NCI-H510A (cell line): Measurements from ENCODE around the gene SPEG.

Experiments
- DNase-seq: peaks from one replicate; lab custom pipeline; 2025; lab: John Stamatoyannopoulos, UW

SPEG gene

GRCh38 chr2:219514196-219514761 is 79.6 kb downstream of the SPEG start, which contains the start of gene ASIC4:
ASIC4 (plus strand) TSS chr2:219514482; CDS start chr2:219514725, 243 bp downstream.
- DNase-seq = no peak

GRCh38 chr2:219514836-219515235 is 80.2 kb downstream of the SPEG start:
- no peak for DNase-seq

DNA sequence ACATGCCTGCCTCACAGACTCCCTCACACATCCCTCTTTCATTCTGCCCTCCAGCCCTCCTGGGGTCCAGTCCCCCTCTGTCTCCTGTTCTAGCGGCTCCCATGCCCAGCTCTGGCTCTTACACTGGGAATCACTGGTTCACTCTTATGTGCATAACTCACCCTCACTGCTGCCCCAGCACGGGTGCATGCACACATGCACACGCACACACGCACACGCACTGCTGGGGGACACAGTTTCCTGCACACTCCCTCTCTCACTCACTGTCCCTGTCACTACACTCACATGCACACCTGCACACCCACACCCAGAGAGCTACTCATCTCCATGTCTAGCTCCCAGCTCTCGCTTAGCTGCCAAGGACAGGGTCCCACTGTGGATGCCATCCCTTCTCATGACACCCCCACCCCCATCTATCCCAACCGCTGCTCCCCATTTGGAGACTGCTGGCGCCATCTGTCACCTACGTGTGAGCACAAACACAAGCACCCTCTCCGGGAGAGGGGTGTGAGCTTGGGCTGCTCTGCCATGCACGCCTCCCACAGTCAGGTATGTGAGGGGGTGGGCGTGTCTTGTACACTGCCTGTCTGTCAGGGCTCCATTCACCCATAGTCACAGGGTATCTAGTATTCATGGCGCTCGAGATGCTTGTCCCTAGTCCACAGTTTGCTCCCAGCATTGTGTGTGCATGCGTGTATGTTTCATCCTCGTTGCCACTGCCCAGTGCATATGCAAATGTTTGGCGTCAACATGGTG is 81.4 kb downstream of the SPEG start:
- no peak for DNase-seq

DNA sequence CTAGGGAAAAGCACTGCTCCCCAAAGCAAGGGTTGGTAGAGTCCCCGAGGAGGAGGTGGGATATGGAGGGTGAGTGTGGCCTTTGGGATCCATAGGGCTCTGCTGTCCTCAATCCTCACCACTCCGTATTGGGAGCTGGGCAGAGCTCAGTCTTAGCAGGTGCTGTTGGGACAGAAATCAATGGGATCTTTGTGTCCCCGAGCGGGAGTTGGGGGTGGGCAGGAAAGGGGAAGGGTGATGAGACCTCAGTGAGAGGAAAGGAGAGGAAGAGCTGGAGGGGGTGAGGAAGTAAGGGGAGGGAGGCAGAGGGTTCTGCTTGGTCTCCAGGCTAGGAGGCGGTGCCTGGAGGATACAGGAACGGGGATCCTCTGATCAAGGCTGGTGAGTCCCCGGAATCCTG is 82.2 kb downstream of the SPEG start:
- DNase-seq = no peak

GRCh38 chr2:219517954-219518778 is 83.5 kb downstream of the SPEG start:
- DNase-seq = no peak

DNA sequence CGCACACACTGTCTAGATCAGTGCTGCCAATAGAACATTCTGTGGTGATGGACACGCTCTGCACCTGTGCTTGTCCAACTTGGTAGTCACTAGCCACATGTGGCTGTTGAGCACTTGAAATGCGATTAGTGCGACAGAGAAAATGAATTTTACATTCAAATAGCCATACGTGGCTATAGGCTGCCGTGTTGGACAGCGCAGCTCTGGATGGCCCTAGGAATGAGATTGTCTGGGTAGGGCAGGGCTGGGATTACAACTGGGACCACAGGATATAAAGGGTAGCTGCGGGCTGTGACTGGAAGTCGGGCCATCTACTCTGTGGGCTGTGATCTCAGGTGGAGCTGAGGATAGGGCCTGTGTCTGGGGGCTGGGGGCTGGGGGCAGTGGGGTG is 84.9 kb downstream of the SPEG start:
- DNase-seq = no peak

GRCh38 chr2:219520079-219520478 is 85.4 kb downstream of the SPEG start:
- no peak for DNase-seq

GRCh38 chr2:219521066-219521880 is 86.6 kb downstream of the SPEG start:
- DNase-seq = no peak

DNA sequence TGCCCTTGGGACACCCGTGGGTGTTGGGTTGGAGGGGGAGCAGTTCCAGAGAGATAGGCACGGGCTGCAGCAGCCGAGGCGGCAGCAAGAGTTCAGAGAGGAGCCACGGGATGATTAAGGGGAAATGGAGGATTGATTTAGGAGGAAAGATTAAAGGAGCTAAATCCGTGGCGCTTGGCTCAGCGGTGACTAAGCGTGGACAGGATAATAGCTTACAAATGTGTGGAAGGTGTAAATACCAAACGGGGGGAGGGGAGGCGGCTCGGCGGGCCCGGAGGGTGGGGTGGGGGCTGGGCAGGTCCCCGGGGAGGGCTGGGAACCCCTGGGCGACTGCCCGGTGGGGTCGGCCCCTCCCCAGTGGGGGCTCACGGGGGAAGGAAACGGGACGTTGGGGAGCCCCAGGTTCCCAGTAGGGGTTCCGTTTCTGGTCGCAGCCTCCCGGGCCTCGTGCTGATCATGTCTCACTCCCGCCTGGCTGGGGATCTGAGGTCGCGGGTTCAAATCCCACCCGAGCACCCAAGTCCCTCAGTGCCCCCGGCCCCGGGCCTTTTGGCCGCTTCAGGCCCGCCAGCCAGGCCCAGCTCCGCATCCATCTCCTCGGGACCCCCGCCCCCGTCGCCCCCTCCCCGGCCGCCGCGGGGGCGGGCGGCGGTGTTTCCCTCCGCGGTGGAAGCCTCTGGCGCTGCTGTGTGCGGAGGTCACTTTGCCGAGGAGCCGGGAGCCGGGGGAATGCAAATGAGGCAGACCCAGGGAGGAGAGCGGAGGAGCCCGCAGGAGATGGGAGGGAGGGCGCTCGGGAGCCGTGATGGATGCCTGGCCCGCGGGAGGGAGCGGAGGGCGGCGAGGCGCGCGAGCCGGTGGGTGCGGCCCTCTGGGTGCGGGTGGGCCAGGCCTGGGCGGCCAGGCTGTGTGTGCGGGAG is 87.7 kb downstream of the SPEG start:
- DNase-seq = peak; percentile 43

DNA sequence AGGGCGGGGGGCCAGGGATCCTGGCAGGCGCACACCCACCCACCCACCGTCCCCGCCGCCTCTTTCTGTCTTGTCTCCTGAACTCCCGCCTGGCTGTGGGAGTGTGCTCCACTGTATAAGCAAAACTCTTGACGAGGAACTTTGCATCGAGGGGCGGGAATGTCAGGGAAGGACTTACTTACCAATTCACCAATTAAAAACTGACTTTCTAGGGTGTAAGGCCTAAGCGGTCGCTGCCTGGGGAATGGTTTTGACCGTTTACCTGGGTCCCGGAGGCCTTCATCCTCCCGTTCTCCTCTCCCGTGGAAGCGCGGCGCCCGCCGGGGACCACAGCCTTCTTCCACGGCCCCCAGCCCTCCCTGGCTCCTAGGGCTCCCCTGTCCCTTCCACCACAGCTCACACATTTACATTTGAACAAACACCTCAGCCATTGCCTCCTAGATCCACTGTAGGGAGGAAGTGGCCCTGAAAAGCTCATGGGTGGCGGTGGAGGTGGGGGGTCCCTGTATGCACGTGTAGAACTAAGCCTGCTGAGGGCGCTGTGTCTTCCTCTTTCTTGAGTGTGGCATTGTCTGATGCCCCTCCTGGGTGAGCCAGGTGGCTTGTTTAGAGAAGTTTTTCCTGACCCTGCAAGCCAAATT is 88.5 kb downstream of the SPEG start:
- no peak for DNase-seq

DNA sequence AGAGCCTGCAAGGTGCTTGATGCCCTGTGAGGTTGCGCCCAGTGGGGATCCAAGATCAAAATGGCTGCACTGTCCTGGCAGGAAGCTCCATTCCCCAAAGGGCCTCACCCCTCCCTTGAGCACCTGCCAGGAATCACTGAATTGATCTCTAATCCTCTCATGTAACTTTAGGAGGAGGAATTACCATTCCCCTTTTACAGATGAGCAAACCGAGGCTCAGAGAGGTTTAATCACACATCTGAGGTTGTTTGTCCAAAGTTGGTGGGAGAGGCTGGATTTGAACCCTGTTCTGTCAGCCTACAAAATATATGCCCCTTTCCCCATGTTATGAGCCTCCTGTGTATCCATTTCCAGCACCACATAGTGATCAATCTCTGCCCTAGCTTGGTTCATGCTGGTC is 90.2 kb downstream of the SPEG start:
- no peak for DNase-seq

- DNase-seq = no peak
Measured at GRCh38 chr2:219525533-219526232, 91.0 kb downstream of the SPEG start.

- DNase-seq = no peak
Measured at GRCh38 chr2:219526320-219527075, 91.9 kb downstream of the SPEG start.

GRCh38 chr2:219527076-219527394 is 92.4 kb downstream of the SPEG start:
- peak; percentile 36 for DNase-seq

DNA sequence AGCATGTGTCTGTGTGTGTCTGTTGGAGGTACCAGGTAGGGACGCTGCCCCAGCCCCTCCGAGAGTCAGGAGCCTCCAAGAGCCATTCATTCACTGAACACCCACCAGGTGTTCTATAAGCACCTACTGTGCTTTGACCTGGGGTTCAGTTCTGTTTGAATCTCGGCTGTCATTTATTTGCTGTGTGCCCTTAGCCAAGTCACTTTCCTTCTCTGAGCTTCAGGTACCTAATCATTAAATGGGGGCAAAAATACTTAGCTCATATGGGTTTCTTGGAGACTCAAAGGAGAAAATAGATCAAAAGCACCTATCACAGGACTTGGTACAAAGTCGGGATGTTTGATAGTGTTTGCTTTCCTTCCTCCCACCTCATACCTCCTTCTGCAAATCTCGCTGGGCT is 92.8 kb downstream of the SPEG start:
- DNase-seq = no peak

GRCh38 chr2:219530048-219530963 is 95.7 kb downstream of the SPEG start:
- DNase-seq = peak; percentile 68

- DNase-seq = no peak
Measured at GRCh38 chr2:219531639-219532377, 97.2 kb downstream of the SPEG start.

- no peak for DNase-seq
Measured at GRCh38 chr2:219532378-219532649, 97.7 kb downstream of the SPEG start.
